ENCODE measurements around the gene ERFL.
"Not testable (repeated sequence)": the region's sequence is repeated elsewhere in the genome, so short reads cannot be mapped to it uniquely, and the experiment has no call there.

DNA sequence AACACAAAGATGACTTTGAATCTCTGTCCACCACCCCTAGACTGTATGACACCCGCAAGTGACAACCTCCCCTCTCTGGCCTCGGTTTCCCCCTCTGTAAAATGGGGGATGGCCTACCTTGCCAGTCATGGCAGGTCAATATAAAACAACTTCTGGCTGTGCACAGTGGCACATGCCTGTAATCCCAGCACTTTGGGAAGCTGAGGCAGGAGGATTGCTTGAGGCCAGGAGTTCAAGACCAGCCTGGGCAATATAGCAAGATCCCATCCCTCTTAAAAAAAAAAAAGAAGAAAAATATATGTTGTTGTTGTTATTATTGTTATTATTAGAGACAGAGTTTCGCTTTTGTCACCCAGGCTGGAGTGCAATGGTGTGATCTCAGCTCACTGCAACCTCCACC is 52.3 kb downstream of the ERFL start:
- TF ChIP-seq RAD21 (IDR thresholded peaks at IDR 0.05; ENCODE audit: low read length); POLR2A (IDR thresholded peaks at IDR 0.05; ENCODE audit: low read depth, low read length); RCOR1 (IDR thresholded peaks at IDR 0.05; ENCODE audit: insufficient replicate concordance, low read length); SMC3 (IDR thresholded peaks at IDR 0.05; ENCODE audit: low read depth, low read length); CHD1 (IDR thresholded peaks at IDR 0.05; ENCODE audit: low read depth, low read length); MXI1 (IDR thresholded peaks at IDR 0.05; ENCODE audit: borderline replicate concordance, low read depth, low read length); CEBPB (IDR thresholded peaks at IDR 0.05; ENCODE audit: low read depth, low read length); NFE2L2 (IDR thresholded peaks at IDR 0.05; ENCODE audit: low read depth, low read length): not testable (repeated sequence)
- TF ChIP-seq, protein P1, sequence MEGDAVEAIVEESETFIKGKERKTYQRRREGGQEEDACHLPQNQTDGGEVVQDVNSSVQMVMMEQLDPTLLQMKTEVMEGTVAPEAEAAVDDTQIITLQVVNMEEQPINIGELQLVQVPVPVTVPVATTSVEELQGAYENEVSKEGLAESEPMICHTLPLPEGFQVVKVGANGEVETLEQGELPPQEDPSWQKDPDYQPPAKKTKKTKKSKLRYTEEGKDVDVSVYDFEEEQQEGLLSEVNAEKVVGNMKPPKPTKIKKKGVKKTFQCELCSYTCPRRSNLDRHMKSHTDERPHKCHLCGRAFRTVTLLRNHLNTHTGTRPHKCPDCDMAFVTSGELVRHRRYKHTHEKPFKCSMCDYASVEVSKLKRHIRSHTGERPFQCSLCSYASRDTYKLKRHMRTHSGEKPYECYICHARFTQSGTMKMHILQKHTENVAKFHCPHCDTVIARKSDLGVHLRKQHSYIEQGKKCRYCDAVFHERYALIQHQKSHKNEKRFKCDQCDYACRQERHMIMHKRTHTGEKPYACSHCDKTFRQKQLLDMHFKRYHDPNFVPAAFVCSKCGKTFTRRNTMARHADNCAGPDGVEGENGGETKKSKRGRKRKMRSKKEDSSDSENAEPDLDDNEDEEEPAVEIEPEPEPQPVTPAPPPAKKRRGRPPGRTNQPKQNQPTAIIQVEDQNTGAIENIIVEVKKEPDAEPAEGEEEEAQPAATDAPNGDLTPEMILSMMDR (conservative IDR thresholded peaks at IDR 0.05; ENCODE audit: low read depth, low read length) = not testable (repeated sequence)

Data from IMR-90 (cell line).